ENCODE measurements around the gene PPFIA2.

PPFIA2 gene

GRCh38 chr12:81333812-81334211 is 425.3 kb downstream of the PPFIA2 start:
- Histone ChIP-seq H3K4me2 (ENCODE audit: insufficient read depth, low read length, poor library complexity, severe bottlenecking) (no peak overlapping the region), H3K27me3 (ENCODE audit: control insufficient read depth in 3 of 3, insufficient read depth in 3 of 3, low read depth in 1 of 3, low read length in 3 of 3) (no peaks in the 10 kb centered on the region), H2BK12ac (ENCODE audit: low read length) (no peak overlapping the region), H3K18ac (ENCODE audit: low read length) (no peak overlapping the region), H2BK5ac (ENCODE audit: low read length) (no peak overlapping the region), H3K4ac (ENCODE audit: low read length) (no peak overlapping the region), H3K23ac (ENCODE audit: low read depth, low read length, poor library complexity) (no peak overlapping the region), H2BK120ac (ENCODE audit: low read depth, low read length) (no peak overlapping the region), H2AK5ac (ENCODE audit: low read depth, low read length) (no peak overlapping the region), H3K36me3 (replicated peaks in 1 of 2; ENCODE audit: control insufficient read depth in 2 of 2, insufficient read depth in 2 of 2, low read length in 2 of 2) (no peaks in the 10 kb centered on the region), H2BK15ac (ENCODE audit: low read length) (no peak overlapping the region), H2AFZ (ENCODE audit: low read length) (no peak overlapping the region), H3K4me3 (ENCODE audit: low read length in 2 of 2) (no peak overlapping the region), H3K4me1 (ENCODE audit: control insufficient read depth in 2 of 2, insufficient read depth in 1 of 2, low read depth in 1 of 2, low read length in 2 of 2) (no peaks in the 10 kb centered on the region), H4K8ac (ENCODE audit: low read depth, low read length) (no peak overlapping the region), H3K14ac (ENCODE audit: low read length) (no peak overlapping the region), H4K91ac (ENCODE audit: low read depth, low read length, poor library complexity) (no peak overlapping the region), H3K27ac (replicated peaks; ENCODE audit: low read length) (no peak overlapping the region), H3K9ac (ENCODE audit: low read depth, low read length, poor library complexity) (no peak overlapping the region), H3K79me1 (ENCODE audit: low read depth, low read length) (no peaks in the 10 kb centered on the region), H3K9me3 (replicated peaks in 1 of 2; ENCODE audit: control insufficient read depth in 2 of 2, insufficient read depth in 1 of 2, low read depth in 1 of 2, low read length in 2 of 2) (no peaks in the 10 kb centered on the region)
- no CpG with 5 or more reads among the region's 2 CpGs for WGBS, 2 donors (ENCODE audit: extremely low coverage in 2 of 2, insufficient read length in 2 of 2, insufficient replicate concordance in 1 of 2)
- DNase-seq (ENCODE audit: low spot score): no peak

GRCh38 chr12:81332054-81332453 is 427.1 kb downstream of the PPFIA2 start:
- Histone ChIP-seq H3K9ac (ENCODE audit: low read depth, low read length, poor library complexity) (no peak overlapping the region), H2BK15ac (ENCODE audit: low read length) (no peak overlapping the region), H3K4me1 (ENCODE audit: control insufficient read depth in 2 of 2, insufficient read depth in 1 of 2, low read depth in 1 of 2, low read length in 2 of 2) (no peaks in the 10 kb centered on the region), H2AK5ac (ENCODE audit: low read depth, low read length) (no peak overlapping the region), H2BK12ac (ENCODE audit: low read length) (no peak overlapping the region), H3K4me3 (ENCODE audit: low read length in 2 of 2) (no peak overlapping the region), H2BK120ac (ENCODE audit: low read depth, low read length) (no peak overlapping the region), H3K14ac (ENCODE audit: low read length) (no peak overlapping the region), H3K4ac (ENCODE audit: low read length) (no peak overlapping the region), H3K79me1 (ENCODE audit: low read depth, low read length) (no peaks in the 10 kb centered on the region), H3K18ac (ENCODE audit: low read length) (no peak overlapping the region), H3K23ac (ENCODE audit: low read depth, low read length, poor library complexity) (no peak overlapping the region), H3K27ac (replicated peaks; ENCODE audit: low read length) (no peak overlapping the region), H2BK5ac (ENCODE audit: low read length) (no peak overlapping the region), H3K27me3 (ENCODE audit: control insufficient read depth in 3 of 3, insufficient read depth in 3 of 3, low read depth in 1 of 3, low read length in 3 of 3) (no peaks in the 10 kb centered on the region), H3K36me3 (replicated peaks in 1 of 2; ENCODE audit: control insufficient read depth in 2 of 2, insufficient read depth in 2 of 2, low read length in 2 of 2) (no peaks in the 10 kb centered on the region), H3K4me2 (ENCODE audit: insufficient read depth, low read length, poor library complexity, severe bottlenecking) (no peak overlapping the region), H4K8ac (ENCODE audit: low read depth, low read length) (no peak overlapping the region), H3K9me3 (replicated peaks in 1 of 2; ENCODE audit: control insufficient read depth in 2 of 2, insufficient read depth in 1 of 2, low read depth in 1 of 2, low read length in 2 of 2) (no peaks in the 10 kb centered on the region), H2AFZ (ENCODE audit: low read length) (no peak overlapping the region), H4K91ac (ENCODE audit: low read depth, low read length, poor library complexity) (no peak overlapping the region)
- WGBS, 2 donors (ENCODE audit: extremely low coverage in 2 of 2, insufficient read length in 2 of 2, insufficient replicate concordance in 1 of 2): no CpG with 5 or more reads among the region's 4 CpGs
- DNase-seq (ENCODE audit: low spot score): no peak

- H3K4me3 ChIP-seq (ENCODE audit: low read length in 2 of 2): no peak overlapping the region
- no peak overlapping the region for H3K14ac ChIP-seq (ENCODE audit: low read length)
- H3K18ac ChIP-seq (ENCODE audit: low read length): no peak overlapping the region
- no peak overlapping the region for H3K27ac ChIP-seq (replicated peaks; ENCODE audit: low read length)
- H3K4me2 ChIP-seq (ENCODE audit: insufficient read depth, low read length, poor library complexity, severe bottlenecking): no peak overlapping the region
- H2BK12ac ChIP-seq (ENCODE audit: low read length): no peak overlapping the region
- H2BK5ac ChIP-seq (ENCODE audit: low read length): no peak overlapping the region
- no peaks in the 10 kb centered on the region for H3K79me1 ChIP-seq (ENCODE audit: low read depth, low read length)
- no peak overlapping the region for H2AFZ ChIP-seq (ENCODE audit: low read length)
- no peak overlapping the region for H4K8ac ChIP-seq (ENCODE audit: low read depth, low read length)
- H2BK120ac ChIP-seq (ENCODE audit: low read depth, low read length): no peak overlapping the region
- H3K4me1 ChIP-seq (ENCODE audit: control insufficient read depth in 2 of 2, insufficient read depth in 1 of 2, low read depth in 1 of 2, low read length in 2 of 2): no peaks in the 10 kb centered on the region
- no peaks in the 10 kb centered on the region for H3K27me3 ChIP-seq (ENCODE audit: control insufficient read depth in 3 of 3, insufficient read depth in 3 of 3, low read depth in 1 of 3, low read length in 3 of 3)
- H3K9ac ChIP-seq (ENCODE audit: low read depth, low read length, poor library complexity): no peak overlapping the region
- H4K91ac ChIP-seq (ENCODE audit: low read depth, low read length, poor library complexity): no peak overlapping the region
- WGBS, 2 donors (ENCODE audit: extremely low coverage in 2 of 2, insufficient read length in 2 of 2, insufficient replicate concordance in 1 of 2): no CpG with 5 or more reads among the region's 1 CpG
- no peak overlapping the region for H2AK5ac ChIP-seq (ENCODE audit: low read depth, low read length)
- H3K4ac ChIP-seq (ENCODE audit: low read length): no peak overlapping the region
- H3K23ac ChIP-seq (ENCODE audit: low read depth, low read length, poor library complexity): no peak overlapping the region
- no peak overlapping the region for H2BK15ac ChIP-seq (ENCODE audit: low read length)
- no peaks in the 10 kb centered on the region for H3K9me3 ChIP-seq (replicated peaks in 1 of 2; ENCODE audit: control insufficient read depth in 2 of 2, insufficient read depth in 1 of 2, low read depth in 1 of 2, low read length in 2 of 2)
- no peaks in the 10 kb centered on the region for H3K36me3 ChIP-seq (replicated peaks in 1 of 2; ENCODE audit: control insufficient read depth in 2 of 2, insufficient read depth in 2 of 2, low read length in 2 of 2)
- DNase-seq (ENCODE audit: low spot score): no peak
Measured at GRCh38 chr12:81330480-81330879, 428.7 kb downstream of the PPFIA2 start.

- WGBS, 2 donors (ENCODE audit: extremely low coverage in 2 of 2, insufficient read length in 2 of 2, insufficient replicate concordance in 1 of 2): no CpG with 5 or more reads among the region's 2 CpGs
- no peak overlapping the region for H4K8ac ChIP-seq (ENCODE audit: low read depth, low read length)
- no peak overlapping the region for H2BK120ac ChIP-seq (ENCODE audit: low read depth, low read length)
Measured at GRCh38 chr12:81329085-81329484, 430.1 kb downstream of the PPFIA2 start.

More at GRCh38 chr12:81329085-81329484, 430.1 kb downstream of the PPFIA2 start:
- Histone ChIP-seq H3K79me1 (ENCODE audit: low read depth, low read length) (no peaks in the 10 kb centered on the region), H3K14ac (ENCODE audit: low read length) (no peak overlapping the region), H2BK5ac (ENCODE audit: low read length) (no peak overlapping the region), H3K18ac (ENCODE audit: low read length) (no peak overlapping the region), H3K4me3 (ENCODE audit: low read length in 2 of 2) (no peak overlapping the region), H2BK12ac (ENCODE audit: low read length) (no peak overlapping the region), H2AK5ac (ENCODE audit: low read depth, low read length) (no peak overlapping the region), H4K91ac (ENCODE audit: low read depth, low read length, poor library complexity) (no peak overlapping the region), H3K9me3 (replicated peaks in 1 of 2; ENCODE audit: control insufficient read depth in 2 of 2, insufficient read depth in 1 of 2, low read depth in 1 of 2, low read length in 2 of 2) (no peaks in the 10 kb centered on the region), H3K23ac (ENCODE audit: low read depth, low read length, poor library complexity) (no peak overlapping the region), H2AFZ (ENCODE audit: low read length) (no peak overlapping the region), H3K4me2 (ENCODE audit: insufficient read depth, low read length, poor library complexity, severe bottlenecking) (no peak overlapping the region), H3K4me1 (ENCODE audit: control insufficient read depth in 2 of 2, insufficient read depth in 1 of 2, low read depth in 1 of 2, low read length in 2 of 2) (no peaks in the 10 kb centered on the region), H3K27me3 (ENCODE audit: control insufficient read depth in 3 of 3, insufficient read depth in 3 of 3, low read depth in 1 of 3, low read length in 3 of 3) (no peaks in the 10 kb centered on the region), H3K27ac (replicated peaks; ENCODE audit: low read length) (no peak overlapping the region), H3K36me3 (replicated peaks in 1 of 2; ENCODE audit: control insufficient read depth in 2 of 2, insufficient read depth in 2 of 2, low read length in 2 of 2) (no peaks in the 10 kb centered on the region), H2BK15ac (ENCODE audit: low read length) (no peak overlapping the region), H3K9ac (ENCODE audit: low read depth, low read length, poor library complexity) (no peak overlapping the region), H3K4ac (ENCODE audit: low read length) (no peak overlapping the region)
- DNase-seq (ENCODE audit: low spot score): no peak

Data from neuronal stem cell (in vitro differentiated cells).